ENCODE data around the gene UQCRHL. TPM values are rescaled to one million over a fixed set of nuclear protein-coding genes. Genes with fewer than 3 reads are reported as not detected.

UQCRHL gene
- total RNA-seq, 4 donors from 2014 or later, result 1.5 to 2.6 (median 1.7) TPM

- TF ChIP-seq CTCF (IDR thresholded peaks at IDR 0.05; ENCODE audit: low read depth), result no peak
Observed at GRCh38 chr1:15758953-15759661, 48.3 kb downstream of the UQCRHL start.

- TF ChIP-seq CTCF (IDR thresholded peaks at IDR 0.05; ENCODE audit: low read depth), result no peak
Observed at GRCh38 chr1:15758343-15758931, 49.0 kb downstream of the UQCRHL start, which contains the start of gene FBLIM1. TSS of gene FBLIM1 (plus strand) at chr1:15758795. CDS start at chr1:15764984, 6,189 bp downstream.

- TF ChIP-seq CTCF (IDR thresholded peaks at IDR 0.05; ENCODE audit: low read depth), result no peak
Observed at GRCh38 chr1:15757575-15758342, 49.7 kb downstream of the UQCRHL start.

Other genes with a start within 250 kb of the UQCRHL start
- under 1 TPM in 2 of 4 donors, not detected in 2; 0.49 to 0.68 TPM for gene AGMAT, start 222.6 kb downstream of the UQCRHL start, total RNA-seq
- gene DDI2, start 190.2 kb downstream of the UQCRHL start, total RNA-seq, result 100 to 1,000 TPM in 3 of 4 donors, 10 to 100 TPM in 1; 88.1 to 124 (median 115) TPM
- 10 to 100 TPM; 41.9 to 74.5 (median 55.7) TPM for gene PLEKHM2, start 123.3 kb downstream of the UQCRHL start, total RNA-seq
- gene SLC25A34, start 71.4 kb downstream of the UQCRHL start, total RNA-seq, result 10 to 100 TPM in 1 of 4 donors, 1 to 10 TPM in 1, under 1 TPM in 2; 0.44 to 11.1 (median 1.1) TPM
- not detected for gene TMEM82, start 65.2 kb downstream of the UQCRHL start, total RNA-seq
- 10 to 100 TPM in 3 of 4 donors, 1 to 10 TPM in 1; 5.1 to 21.9 (median 14.9) TPM for gene FBLIM1, start 48.9 kb downstream of the UQCRHL start, total RNA-seq
- gene SPEN, start 40.1 kb upstream of the UQCRHL start, total RNA-seq, result 10 to 100 TPM; 44.0 to 83.3 (median 67.1) TPM
- 10 to 100 TPM; 21.6 to 42.0 (median 25.4) TPM for gene ZBTB17, start 168.5 kb upstream of the UQCRHL start, total RNA-seq
- not detected for gene SRARP, start 196.6 kb upstream of the UQCRHL start, total RNA-seq
- 100 to 1,000 TPM in 3 of 4 donors, 10 to 100 TPM in 1; 32.3 to 429 (median 122) TPM for gene HSPB7, start 210.4 kb upstream of the UQCRHL start, total RNA-seq
- gene CLCNKA, start 214.4 kb upstream of the UQCRHL start, total RNA-seq, result 1 to 10 TPM in 1 of 4 donors, under 1 TPM in 1, not detected in 2; 0.66 to 1.5 TPM
- gene CLCNKB, start 236.1 kb upstream of the UQCRHL start, total RNA-seq, result under 1 TPM in 2 of 4 donors, not detected in 2; 0.17 to 0.44 TPM